ENCODE data around the gene ATXN7L1. TPM values are rescaled to one million over a fixed set of nuclear protein-coding genes. Genes with fewer than 3 reads are reported as not detected.

The ATXN7L1 gene
- total RNA-seq, 2 experiments from 2014 or later = 0.59 TPM; not detected in 1

- no TSS peak for BruUV-seq (replicated peaks)
- Histone ChIP-seq H3K79me2 (ENCODE audit: insufficient read depth, low read depth, low read length) (no peaks in the 10 kb centered on the region), H3K27ac (ENCODE audit: low read depth, low read length, poor library complexity, severe bottlenecking) (no peak overlapping the region), H3K4me2 (ENCODE audit: low read length) (no peak overlapping the region), H3K4me3 (ENCODE audit: low read depth, low read length, poor library complexity, severe bottlenecking) (no peak overlapping the region), H3K4me1 (ENCODE audit: insufficient read depth, low read length, poor library complexity, severe bottlenecking) (no peaks in the 10 kb centered on the region), H2AFZ (ENCODE audit: low read length) (no peak overlapping the region), H4K20me1 (ENCODE audit: insufficient read depth, low read length) (no peaks in the 10 kb centered on the region), H3K36me3 (ENCODE audit: insufficient read depth, low read length) (no peaks in the 10 kb centered on the region), H3K9me3 (ENCODE audit: low read length) (no peaks in the 10 kb centered on the region), H3K9me2 (ENCODE audit: insufficient read depth, low read length) (no peaks in the 10 kb centered on the region)
- POLR2A ChIA-PET = no interaction called here
- DNase-seq (ENCODE audit: low spot score) = no peak
- intact Hi-C loops (cut with micrococcal nuclease; ENCODE audit: unreplicated experiment) = loop anchor here (10.0 kb wide), 1 partner anchor 58 kb away; no protein-coding TSS in a partner anchor
- TF ChIP-seq EZH2phosphoT487 (IDR thresholded peaks at IDR 0.05; ENCODE audit: borderline replicate concordance, low read depth, low read length) = no peak
- TF ChIP-seq CTCF (conservative IDR thresholded peaks at IDR 0.05; ENCODE audit: low read length) = no peak
- CTCF ChIA-PET (ENCODE audit: unreplicated experiment) = interaction anchor here (0.5 kb wide), 1 partner anchor 262 kb away, joined by 3 read pairs; no protein-coding TSS in a partner anchor
These were observed 89.6 kb downstream of the ATXN7L1 start for GRCh38 chr7:105786520-105787470.

GRCh38 chr7:105782391-105783042 is 93.9 kb downstream of the ATXN7L1 start:
- POLR2A ChIA-PET = interaction anchor here (0.5 to 0.6 kb wide), 2 partner anchors 25 to 29 kb away, joined by 3 to 4 read pairs; no protein-coding TSS in a partner anchor
- BruUV-seq (replicated peaks) = no TSS peak

More at GRCh38 chr7:105782391-105783042, 93.9 kb downstream of the ATXN7L1 start:
- Histone ChIP-seq H3K4me1 (ENCODE audit: insufficient read depth, low read length, poor library complexity, severe bottlenecking) (no peaks in the 10 kb centered on the region), H3K4me2 (ENCODE audit: low read length) (no peak overlapping the region), H3K36me3 (ENCODE audit: insufficient read depth, low read length) (no peaks in the 10 kb centered on the region), H3K4me3 (ENCODE audit: low read depth, low read length, poor library complexity, severe bottlenecking) (no peak overlapping the region), H3K9me3 (ENCODE audit: low read length) (no peaks in the 10 kb centered on the region), H4K20me1 (ENCODE audit: insufficient read depth, low read length) (no peaks in the 10 kb centered on the region), H3K79me2 (ENCODE audit: insufficient read depth, low read depth, low read length) (no peaks in the 10 kb centered on the region), H3K27ac (ENCODE audit: low read depth, low read length, poor library complexity, severe bottlenecking) (no peak overlapping the region), H3K9me2 (ENCODE audit: insufficient read depth, low read length) (no peaks in the 10 kb centered on the region), H2AFZ (ENCODE audit: low read length) (no peak overlapping the region)
- CTCF ChIA-PET (ENCODE audit: unreplicated experiment) = no interaction called here
- no peak for DNase-seq (ENCODE audit: low spot score)
- intact Hi-C loops (cut with micrococcal nuclease; ENCODE audit: unreplicated experiment) = loop anchor here (10.0 kb wide), 1 partner anchor 62 kb away; no protein-coding TSS in a partner anchor
- no peak for TF ChIP-seq EZH2phosphoT487 (IDR thresholded peaks at IDR 0.05; ENCODE audit: borderline replicate concordance, low read depth, low read length)
- no peak for TF ChIP-seq CTCF (conservative IDR thresholded peaks at IDR 0.05; ENCODE audit: low read length)

Measured in OCI-LY7 (cell line).